Measurements from ENCODE around the gene NXNL1.

GRCh38 chr19:17486545-17487240 lies 26.0 kb upstream of the NXNL1 start:
- TF ChIP-seq, protein P1, sequence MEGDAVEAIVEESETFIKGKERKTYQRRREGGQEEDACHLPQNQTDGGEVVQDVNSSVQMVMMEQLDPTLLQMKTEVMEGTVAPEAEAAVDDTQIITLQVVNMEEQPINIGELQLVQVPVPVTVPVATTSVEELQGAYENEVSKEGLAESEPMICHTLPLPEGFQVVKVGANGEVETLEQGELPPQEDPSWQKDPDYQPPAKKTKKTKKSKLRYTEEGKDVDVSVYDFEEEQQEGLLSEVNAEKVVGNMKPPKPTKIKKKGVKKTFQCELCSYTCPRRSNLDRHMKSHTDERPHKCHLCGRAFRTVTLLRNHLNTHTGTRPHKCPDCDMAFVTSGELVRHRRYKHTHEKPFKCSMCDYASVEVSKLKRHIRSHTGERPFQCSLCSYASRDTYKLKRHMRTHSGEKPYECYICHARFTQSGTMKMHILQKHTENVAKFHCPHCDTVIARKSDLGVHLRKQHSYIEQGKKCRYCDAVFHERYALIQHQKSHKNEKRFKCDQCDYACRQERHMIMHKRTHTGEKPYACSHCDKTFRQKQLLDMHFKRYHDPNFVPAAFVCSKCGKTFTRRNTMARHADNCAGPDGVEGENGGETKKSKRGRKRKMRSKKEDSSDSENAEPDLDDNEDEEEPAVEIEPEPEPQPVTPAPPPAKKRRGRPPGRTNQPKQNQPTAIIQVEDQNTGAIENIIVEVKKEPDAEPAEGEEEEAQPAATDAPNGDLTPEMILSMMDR (IDR thresholded peaks at IDR 0.05): no peak
- TF ChIP-seq POLR2A (IDR thresholded peaks at IDR 0.05): no peak
- no peak for TF ChIP-seq EP300 (IDR thresholded peaks at IDR 0.05)
